GM12864 (cell line): Measurements from ENCODE around the gene ZNF491.

Source experiments
- DNase-seq: peaks from one replicate; pipeline ENCODE4 v3.0.0-alpha.2; 2011; ENCODE audit warnings: low read depth
- H3K4me3 ChIP-seq: 2 replicates; pipeline ENCODE4 v1.5.1; 2011; ENCODE audit warnings: mild to moderate bottlenecking, low read depth, low read length, control low read depth
- CTCF ChIP-seq: IDR thresholded peaks from 2 replicates; pipeline ENCODE4 v1.5.1; 2011; ENCODE audit warnings: low read depth, mild to moderate bottlenecking, moderate library complexity, low read length, control low read depth, inconsistent platforms; ENCODE audit errors: missing control alignments

The ZNF491 gene

GRCh38 chr19:11856596-11857250 is 58.4 kb downstream of the ZNF491 start:
- DNase-seq = no peak
- no peak overlapping the region for H3K4me3 ChIP-seq

More at GRCh38 chr19:11856596-11857250, 58.4 kb downstream of the ZNF491 start:
- no peak for TF ChIP-seq CTCF
